ENCODE data around the gene PIGS.
"Not testable (repeated sequence)": the region's sequence is repeated elsewhere in the genome, so short reads cannot be mapped to it uniquely, and the experiment has no call there.

Gene PIGS

GRCh38 chr17:28578246-28579195, 7.2 kb upstream of the PIGS start:
- DNase-seq = no peak

GRCh38 chr17:28577466-28577824, 6.1 kb upstream of the PIGS start:
- DNase-seq = no peak

GRCh38 chr17:28576758-28577465, 5.6 kb upstream of the PIGS start, which contains the start of gene ALDOC:
Gene ALDOC (minus strand): TSS chr17:28576895. CDS start chr17:28575532, 1,363 bp downstream.
- peak; percentile 91 to 97 for DNase-seq

- DNase-seq = not testable (repeated sequence)
These were observed 4.7 kb upstream of the PIGS start for GRCh38 chr17:28576016-28576415.

GRCh38 chr17:28575126-28575795, 3.9 kb upstream of the PIGS start:
- DNase-seq = no peak

GRCh38 chr17:28574526-28574925, 3.2 kb upstream of the PIGS start:
- DNase-seq = no peak

- no peak for DNase-seq
These were observed 2.7 kb upstream of the PIGS start for GRCh38 chr17:28573966-28574480.

GRCh38 chr17:28573521-28573920, 2.2 kb upstream of the PIGS start:
- DNase-seq = no peak

GRCh38 chr17:28573040-28573380, 1.7 kb upstream of the PIGS start:
- DNase-seq = no peak

- DNase-seq = no peak
These were observed 1.1 kb upstream of the PIGS start for GRCh38 chr17:28572259-28573039.

GRCh38 chr17:28570716-28571360, 486 bp downstream of the PIGS start:
- peak; percentile 22 to 24 for DNase-seq

GRCh38 chr17:28569446-28569845, 1.9 kb downstream of the PIGS start:
- no peak for DNase-seq

GRCh38 chr17:28567604-28568003, 3.7 kb downstream of the PIGS start:
- DNase-seq = no peak

GRCh38 chr17:28563475-28563874, 7.8 kb downstream of the PIGS start:
- no peak for DNase-seq

- DNase-seq = no peak
These were observed 16.3 kb downstream of the PIGS start for GRCh38 chr17:28555022-28555421.

- no peak for DNase-seq
These were observed 16.8 kb downstream of the PIGS start for GRCh38 chr17:28554565-28554964.

GRCh38 chr17:28553000-28553505, 18.3 kb downstream of the PIGS start:
- no peak for DNase-seq

GRCh38 chr17:28552176-28552999, 18.9 kb downstream of the PIGS start, which contains the start of gene UNC119:
Gene UNC119 (minus strand): TSS chr17:28552624. CDS start chr17:28552557, 67 bp downstream.
- DNase-seq = peak; percentile 34 to 75

GRCh38 chr17:28551421-28552175, 19.7 kb downstream of the PIGS start:
- DNase-seq = no peak

GRCh38 chr17:28550858-28551257, 20.5 kb downstream of the PIGS start:
- no peak for DNase-seq

Data from NCI-H1930 (cell line).